HS-27A (cell line): ENCODE results near the gene HOXA13.

ENCODE experiments used
- DNase-seq: peaks from one replicate; pipeline ENCODE4 v3.0.0-alpha.2; 2012; ENCODE audit warnings: low read depth, missing footprints

HOXA13 gene

DNA sequence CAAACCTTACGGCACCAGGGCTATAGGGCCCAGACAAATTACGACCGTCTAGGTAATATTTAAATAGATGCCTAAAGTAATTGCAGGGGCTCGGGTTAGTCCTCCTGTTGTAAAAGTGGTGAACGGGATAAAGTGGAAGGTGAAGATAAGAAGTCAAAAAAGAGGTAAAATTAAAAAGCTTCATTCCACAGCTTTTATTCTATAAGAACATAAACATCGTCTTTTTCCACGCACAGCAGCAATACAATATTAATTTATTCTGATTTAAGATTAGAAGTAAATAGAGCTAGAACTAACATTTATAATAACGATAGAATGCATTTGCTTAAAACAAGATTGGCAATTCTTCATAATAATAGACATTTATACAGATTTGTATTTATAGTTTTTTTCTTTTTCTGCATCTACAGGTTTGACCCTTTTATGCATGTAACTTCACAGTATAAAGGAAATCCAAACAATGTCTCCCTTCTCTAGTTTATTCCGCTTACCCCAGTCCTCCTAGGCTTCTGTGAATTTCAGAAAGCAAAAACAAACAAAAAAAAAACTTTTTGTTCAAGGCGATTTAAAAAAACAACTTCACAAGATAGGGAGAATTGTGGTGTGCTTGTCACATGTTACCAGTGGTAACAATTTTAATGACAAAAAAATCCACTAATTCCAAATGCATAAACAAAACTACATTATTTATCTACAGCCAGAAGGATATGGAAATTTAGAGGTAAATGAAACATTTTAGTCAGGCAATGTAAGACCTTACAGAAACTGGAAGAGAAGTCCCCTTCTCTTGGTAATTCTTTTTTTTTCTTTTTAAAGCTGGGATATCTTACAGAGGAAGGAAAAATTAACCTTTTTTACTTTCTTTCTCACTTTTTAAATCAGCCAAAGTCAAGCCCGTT, 29.2 kb downstream of the HOXA13 start:
- DNase-seq = no peak

DNA sequence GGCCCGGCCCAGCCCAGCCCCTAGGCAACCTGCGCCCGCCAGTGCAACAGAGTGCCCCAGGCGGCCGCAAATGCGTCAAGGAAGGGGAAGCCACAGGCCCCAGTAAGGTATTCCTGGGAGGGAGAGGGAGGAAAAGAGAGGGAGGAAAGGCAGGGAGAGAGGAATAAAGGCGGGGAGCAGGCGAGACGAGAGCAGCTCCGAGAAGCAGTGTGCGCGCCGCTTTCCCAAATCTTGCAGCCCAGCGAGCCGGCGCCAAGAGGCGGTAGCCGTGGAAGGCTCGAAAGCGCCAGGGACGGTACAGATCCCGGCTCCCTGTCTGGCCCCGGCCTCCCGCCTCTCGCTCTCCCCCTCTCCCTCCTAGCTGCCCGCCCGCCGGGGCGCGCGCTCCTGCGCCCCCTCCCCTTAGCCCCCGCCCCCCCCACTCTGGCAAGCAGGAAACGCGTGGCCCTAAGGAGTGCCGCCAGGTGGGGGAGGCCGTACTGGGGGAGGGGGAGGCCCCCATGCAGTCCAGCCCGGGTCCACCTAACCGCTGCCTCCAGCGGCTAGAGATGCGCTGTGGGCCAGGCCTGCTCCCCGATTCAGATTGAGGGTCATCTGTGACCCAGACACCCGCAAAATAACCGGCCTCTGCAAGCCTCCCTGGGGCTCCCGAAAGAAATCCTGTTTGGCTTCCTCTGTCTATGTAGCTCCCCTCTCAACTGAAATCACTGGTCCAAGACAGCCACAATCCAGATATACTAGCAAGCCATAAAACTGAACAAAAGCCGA, 30.0 kb downstream of the HOXA13 start:
- no peak for DNase-seq

DNA sequence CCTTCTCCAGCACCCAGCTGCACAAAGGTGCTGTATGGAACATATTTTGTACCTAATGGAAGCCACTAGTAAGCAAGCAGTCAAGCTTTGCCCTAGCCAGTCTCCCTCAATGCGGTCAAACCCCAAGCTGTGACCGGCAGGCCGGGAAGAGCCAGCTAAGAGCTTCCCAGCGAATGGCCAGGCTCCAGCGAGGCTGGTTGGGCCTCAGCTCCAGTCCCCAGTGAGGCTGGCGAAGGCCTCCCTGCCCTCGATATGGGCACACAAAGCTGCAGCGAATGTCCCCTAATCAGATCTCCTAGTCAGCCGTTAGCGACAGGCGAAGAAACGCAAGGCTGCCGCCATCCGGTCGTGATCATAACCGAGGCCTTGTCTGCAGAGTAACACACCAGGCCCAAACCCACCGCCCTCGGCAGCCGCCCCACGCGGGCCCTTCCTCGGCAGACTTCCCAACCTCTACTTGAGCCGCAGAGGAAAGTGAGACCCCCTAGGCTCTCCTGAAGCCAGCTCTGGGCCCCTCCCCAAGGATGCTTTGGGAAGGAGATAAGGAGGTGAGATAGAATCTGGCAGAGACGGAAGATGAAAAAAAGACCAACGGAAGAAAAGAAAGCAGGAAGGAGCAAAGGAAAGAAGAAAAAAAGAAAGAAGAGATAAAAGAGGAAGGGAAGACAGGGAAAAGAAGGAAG, 31.5 kb downstream of the HOXA13 start:
- DNase-seq = no peak

DNA sequence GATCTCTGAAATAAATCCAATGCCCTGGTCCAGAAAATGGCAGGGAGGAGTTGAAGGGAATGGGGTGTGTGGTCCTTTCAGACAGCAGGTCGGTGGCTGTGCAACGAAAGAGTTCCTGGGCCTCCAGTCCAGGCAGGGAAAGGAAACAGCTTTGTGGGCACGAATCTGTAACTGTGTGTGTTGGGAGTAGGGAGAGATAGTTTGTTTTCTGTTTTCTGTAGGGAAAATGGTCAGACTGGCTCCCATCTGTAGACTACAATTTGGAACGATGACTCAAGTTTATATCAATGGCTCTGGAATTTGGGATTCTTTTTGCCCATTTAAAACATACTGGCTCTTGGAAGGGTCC, 32.0 kb downstream of the HOXA13 start:
- DNase-seq = no peak

DNA sequence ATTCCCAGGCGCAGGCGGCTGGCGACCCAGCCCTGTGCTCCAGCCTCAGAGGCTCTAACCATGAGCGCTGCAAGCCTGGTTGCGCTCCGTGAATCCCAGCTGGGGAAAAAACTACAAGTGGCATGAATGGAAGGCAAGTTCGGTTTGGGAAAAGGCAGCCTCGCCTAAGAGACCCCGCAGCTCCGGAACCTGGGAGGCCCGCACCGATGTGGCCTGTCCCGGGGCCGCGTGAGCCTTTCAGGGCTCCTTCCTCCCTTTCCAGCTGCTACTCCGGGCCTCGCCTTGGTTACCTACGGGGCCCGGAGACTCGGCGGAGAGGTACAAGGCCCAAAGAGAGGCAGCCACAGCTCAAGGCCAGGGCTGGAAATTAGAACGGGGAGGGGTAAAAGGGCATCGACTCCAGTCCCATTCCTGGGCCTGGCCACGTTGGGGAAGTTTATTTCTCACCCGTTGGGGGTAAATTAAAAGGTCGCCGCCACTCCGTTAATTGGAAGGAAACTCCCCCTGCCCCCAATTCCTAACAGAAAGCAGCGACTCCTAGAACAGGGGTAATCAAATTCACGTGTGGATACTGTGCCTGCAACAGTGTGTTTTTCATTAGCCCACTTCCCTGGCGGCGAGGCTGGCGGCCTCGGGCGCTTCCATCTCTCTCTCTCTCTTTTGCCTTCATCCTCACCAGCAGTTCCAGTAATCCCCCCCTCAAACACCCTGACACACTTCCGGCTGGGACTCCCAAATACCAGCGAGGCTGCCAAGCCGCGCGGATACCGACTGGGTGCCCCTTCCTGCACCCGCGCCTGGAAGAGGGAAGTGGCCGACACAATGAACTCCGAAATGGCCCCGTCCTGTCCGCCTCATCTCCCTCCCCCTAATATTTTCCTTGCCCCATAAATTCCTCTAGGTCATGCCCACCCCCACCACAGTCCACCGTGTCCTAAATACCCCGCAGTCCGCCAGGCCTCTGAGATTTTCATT, 33.1 kb downstream of the HOXA13 start:
- no peak for DNase-seq

DNA sequence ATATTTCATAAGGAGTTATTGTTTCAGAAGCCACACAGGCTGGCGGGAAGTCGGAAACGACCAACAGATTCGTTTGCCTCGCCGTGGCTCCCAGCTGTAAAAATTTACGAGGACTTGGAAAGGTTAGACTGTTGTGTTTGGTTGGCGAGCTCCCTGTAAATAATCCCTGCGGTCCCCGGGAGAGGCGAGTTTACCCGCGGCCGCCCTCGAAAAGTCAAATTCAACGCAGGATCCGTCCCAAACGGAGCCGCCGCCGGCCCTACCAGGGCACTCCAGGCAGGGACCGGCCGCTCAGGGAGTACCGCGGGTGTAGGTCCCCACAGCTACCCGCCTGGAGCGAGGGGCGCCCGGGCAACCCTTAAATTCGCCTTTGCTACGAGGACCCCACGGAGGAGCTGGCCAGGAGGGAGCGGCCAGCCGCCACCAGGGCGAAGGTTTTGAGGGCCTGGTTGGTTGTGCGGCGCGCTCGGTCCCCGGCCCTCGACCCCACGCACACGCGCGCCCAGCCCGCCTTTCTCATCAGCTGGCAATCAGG, 33.8 kb downstream of the HOXA13 start:
- no peak for DNase-seq

DNA sequence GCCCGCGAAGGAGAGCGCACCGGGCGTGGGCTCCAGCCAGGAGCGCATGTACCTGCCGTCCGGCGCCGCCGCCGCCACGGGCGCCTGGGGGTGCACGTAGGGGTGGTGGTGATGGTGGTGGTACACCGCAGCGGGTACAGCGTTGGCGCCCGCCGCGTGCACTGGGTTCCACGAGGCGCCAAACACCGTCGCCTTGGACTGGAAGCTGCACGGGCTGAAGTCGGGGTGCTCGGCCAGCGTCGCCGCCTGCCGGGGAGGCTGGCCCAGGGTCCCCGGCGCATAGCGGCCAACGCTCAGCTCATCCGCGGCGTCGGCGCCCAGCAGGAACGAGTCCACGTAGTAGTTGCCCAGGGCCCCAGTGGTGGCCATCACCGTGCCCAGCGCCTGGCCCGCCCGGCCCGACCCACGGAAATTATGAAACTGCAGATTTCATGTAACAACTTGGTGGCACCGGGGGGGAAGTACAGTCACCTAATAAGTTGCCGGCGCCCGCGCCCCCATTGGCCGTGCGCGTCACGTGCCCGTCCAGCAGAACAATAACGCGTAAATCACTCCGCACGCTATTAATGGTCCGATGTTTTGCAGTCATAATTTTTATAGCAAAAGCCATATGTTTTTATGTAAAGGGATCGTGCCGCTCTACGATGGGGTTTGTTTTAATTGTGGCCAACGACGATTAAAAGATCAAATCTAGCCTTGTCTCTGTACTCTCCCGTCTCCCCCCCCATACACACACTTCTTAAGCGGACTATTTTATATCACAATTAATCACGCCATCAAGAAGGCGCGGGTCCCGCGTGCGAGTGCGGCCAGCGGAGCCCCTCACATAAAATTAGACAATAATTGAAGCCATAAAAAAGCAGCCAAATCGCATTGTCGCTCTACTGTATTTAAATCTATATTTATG, 34.5 kb downstream of the HOXA13 start, which contains the start of gene HOXA9:
Gene HOXA9, minus strand, starts transcription at position 449 of the 907 bp plus-strand sequence. Its CDS starts 80 bp downstream, at position 369.
- no peak for DNase-seq

DNA sequence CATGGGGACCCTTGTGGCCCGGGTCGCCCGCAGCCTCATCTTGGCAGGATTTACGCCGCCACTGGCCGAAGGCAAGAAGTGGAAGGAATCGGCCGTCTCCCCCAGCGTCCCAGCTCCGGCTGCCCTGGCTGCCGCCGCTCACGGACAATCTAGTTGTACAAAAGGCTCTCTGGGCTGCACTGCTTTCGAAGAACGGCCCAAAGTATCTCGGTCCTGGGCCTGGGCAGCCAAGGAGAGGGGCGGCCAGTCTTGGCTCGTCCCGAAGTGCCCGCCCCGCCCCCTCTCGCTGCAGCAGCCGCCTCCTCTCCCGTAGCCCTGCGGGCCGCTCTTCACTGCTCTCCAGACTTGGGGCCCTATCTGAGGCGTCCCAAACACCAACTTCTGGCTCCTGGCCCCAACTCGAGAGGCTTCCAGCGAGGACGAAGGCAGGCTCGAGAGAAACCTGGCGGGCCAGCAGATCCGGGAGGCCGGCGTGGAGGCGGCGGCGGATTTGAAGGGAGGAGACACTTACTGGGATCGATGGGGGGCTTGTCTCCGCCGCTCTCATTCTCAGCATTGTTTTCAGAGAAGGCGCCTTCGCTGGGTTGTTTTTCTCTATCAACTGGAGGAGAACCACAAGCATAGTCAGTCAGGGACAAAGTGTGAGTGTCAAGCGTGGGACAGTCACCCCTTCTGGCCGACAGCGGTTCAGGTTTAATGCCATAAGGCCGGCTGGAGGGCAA, 35.4 kb downstream of the HOXA13 start:
- no peak for DNase-seq

DNA sequence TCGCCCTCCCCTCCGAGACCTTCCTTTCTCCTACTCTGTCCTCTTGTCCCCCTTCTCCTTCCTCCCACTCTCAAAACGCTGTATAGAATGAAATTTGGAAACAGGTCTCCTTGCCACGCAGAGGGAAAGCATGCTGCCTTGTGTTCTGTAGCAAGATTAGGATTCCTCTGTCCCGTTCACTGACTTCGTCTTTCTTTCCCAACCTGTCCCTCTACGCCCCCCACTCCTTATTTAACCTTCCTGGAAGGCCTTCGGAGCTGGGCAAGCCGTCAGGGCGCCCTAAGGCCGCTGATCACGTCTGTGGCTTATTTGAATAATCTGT, 35.9 kb downstream of the HOXA13 start:
- no peak for DNase-seq

DNA sequence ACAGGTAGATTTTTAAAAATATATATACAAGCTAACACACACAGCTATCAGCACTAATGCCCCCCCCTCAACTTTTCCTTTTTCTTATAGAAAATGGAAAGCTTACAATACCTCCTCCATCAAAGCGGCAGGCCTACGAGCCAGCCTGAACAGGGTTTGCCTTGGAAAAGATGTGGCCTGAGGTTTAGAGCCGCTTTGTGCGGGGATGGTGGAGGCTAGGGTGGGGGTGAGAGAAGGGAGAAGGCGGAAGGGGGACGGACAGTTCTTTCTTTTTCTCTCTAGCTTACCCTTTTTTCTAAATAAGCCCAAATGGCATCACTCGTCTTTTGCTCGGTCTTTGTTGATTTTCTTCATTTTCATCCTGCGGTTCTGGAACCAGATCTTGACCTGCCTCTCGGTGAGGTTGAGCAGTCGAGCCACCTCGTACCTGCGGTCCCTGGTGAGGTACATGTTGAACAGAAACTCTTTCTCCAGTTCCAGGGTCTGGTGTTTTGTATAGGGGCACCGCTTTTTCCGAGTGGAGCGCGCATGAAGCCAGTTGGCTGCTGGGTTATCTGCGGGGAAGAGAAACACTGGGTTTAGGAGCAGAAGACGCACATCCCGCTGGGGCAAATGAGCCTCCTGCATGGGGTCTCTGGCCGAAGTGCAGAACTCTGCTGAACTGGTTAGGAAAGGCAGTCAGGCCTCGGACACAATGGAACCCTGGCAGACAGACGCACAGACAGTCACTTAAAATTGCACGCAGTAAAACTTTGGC, 36.4 kb downstream of the HOXA13 start:
- no peak for DNase-seq

DNA sequence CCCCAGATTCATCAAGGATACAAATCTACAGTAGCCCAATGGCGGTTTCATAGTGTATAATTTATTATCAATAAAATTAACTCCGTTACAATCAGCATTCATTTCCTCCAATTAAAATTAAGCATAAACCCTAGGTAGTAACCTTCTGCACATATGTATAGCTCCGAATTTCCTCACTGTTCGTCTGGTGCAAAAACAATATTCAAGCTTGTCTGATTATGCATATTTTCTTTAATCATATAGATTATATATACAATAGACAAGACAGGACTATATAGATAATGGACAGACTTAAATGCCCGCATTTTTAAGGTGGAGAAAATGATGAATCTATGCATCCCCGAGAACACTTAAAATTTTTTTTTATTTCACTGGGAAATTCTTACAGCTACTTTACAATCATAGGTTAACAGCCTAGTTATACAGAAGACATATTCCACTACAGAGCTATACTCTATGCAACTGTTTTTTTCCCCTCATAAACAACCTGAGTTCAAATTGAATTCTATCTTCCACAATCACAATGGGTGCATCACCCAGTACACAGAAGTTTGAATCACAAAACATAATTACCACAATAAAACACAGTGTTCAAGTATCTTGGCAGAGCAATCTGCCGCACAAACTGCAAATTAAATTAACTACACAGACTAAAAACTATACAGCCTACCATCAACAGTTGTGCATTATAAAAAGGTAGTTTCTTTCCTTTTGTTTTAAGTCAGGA, 37.2 kb downstream of the HOXA13 start:
- no peak for DNase-seq

DNA sequence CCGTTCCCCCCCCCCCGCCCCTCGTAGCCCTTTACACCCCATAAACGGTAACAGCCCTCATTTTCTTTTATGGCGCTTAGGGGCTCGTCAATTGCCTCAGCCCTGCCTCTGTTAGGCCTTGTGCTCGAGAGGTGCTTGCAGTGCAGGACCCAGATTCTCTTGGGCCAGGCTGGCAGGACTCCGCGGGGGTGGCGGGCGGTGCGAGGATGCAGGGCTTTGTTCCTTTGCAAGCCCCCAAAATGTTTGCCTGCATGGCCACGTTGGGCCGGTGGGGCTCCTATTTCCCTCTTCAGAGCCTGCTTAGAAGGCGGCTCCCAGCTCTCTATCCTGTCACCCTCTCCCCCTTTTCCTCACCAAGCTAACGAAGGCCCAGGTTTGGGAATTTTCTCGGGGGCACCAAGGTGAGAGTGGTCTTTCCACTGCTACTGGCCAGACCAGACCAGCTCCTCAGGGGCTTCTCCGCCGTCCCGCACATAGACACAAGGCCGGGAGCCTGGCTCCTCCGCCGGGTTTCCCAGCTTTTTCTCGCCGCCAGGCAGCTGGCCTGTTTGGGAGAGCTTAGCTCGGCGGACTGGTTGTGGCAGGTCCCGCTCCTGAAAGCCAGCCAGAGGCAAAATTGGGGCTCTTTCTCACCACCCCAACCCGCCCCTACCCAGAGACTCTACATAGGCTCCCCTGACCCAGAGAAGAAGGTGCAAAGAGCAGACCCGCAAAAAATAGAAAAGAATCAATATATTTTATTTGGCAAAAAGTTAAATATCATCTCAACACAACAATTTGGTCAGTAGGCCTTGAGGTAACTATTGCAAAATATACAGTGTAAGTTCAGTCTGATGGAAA, 38.0 kb downstream of the HOXA13 start:
- DNase-seq = no peak

DNA sequence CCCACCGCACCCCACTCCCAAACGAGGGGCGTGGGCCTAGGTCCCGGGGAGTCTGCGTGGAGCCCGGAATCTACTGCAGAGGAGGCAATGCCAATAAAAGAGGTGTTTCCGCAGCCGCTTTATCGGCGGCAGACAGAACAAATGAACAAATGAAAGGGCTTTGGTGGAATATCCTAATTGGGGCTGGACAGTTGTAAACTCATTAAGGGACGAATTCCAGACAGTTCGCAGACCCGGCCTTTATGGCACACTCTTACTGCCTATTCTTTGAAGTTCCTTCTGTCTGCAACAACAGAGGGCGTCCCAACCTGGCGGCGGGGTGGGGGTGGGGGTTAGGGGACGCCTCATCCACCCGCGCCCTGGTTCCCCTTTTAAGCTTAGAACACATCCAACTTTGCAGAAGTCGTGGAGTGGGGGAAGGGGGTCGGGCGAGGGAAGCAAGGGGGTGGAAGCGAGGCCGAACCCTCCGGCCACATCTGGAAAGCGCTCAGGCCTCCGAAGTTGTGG, 38.6 kb downstream of the HOXA13 start:
- no peak for DNase-seq

DNA sequence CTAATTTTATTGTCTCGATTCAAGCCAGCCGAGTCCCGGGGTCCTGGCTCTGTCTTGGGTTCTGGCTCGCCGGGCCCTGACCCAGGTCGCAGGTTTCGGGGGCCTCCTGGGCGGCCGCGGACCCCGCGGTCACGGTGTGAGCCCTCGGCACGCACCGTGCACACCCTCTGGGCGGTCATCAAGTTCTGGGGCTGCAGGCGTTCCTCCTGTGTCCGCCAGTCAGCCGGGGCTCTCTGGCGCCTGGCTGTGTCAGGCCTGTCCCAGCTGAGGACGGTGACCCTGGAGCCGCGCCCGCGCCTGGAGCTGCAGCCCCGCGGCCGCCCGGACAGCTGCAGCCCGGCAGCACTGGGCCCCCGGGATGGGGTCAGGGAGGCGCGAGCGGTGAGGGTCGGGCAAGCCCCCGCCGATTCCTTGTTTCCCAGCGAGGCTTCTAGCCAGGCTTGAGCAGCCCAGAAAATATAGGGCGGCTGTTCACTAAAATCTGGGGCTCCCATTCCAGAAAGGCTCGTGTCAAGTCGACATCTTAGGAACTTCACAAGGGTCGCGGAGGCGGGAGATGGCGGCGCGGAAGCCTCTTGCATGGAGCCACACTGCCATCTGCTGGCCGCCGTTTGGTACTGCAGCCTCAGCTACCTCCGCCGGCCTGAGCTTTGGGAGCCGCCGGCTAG, 39.2 kb downstream of the HOXA13 start:
- no peak for DNase-seq

DNA sequence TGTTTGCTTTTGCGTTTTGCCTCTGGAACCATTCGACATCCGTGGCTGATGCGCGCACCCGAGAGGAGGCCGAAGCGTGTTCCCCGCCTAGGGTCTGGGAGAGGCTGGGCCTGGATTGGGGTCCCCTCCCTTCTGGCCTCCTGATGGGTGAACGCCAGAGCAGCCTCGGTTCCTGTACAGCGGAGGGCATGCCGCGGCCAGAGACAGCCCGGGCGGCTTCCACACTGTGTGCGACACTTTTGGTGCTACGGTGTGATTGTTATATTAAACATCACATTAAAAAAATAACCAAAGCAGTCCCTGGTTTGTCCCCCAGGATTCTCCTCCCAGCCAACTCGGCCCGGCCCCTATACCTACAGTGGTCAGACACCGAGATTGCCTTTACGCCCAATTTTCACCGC, 39.7 kb downstream of the HOXA13 start:
- no peak for DNase-seq
